GM20000 (cell line): ENCODE results near the gene CD101.

Experiments used
- DNase-seq: peaks from one replicate; pipeline ENCODE4 v3.0.0; 2012; ENCODE audit warnings: low spot score
- CTCF ChIP-seq: IDR thresholded peaks from 2 replicates; pipeline ENCODE4 v1.5.1; 2012; ENCODE audit warnings: mild to moderate bottlenecking, control low read depth; ENCODE audit errors: extremely low read depth, missing control alignments

Gene CD101

GRCh38 chr1:117003223-117003875, 1.8 kb downstream of the CD101 start:
- DNase-seq: no peak
- TF ChIP-seq CTCF: no peak

DNA sequence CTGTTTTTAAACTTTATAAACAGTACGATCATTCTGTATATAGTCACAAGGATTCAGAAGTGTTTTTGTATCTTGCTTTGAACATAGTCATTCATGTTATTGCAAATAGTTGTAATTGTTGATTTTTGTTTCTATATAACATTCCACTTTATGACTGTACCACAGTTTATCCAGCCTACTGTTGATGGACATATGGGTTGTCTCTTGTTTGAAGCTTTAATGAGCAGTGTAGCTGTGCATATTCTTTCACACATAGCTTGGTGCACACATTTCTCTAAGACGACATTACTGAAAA, 6.1 kb downstream of the CD101 start:
- DNase-seq: no peak
- TF ChIP-seq CTCF: no peak

DNA sequence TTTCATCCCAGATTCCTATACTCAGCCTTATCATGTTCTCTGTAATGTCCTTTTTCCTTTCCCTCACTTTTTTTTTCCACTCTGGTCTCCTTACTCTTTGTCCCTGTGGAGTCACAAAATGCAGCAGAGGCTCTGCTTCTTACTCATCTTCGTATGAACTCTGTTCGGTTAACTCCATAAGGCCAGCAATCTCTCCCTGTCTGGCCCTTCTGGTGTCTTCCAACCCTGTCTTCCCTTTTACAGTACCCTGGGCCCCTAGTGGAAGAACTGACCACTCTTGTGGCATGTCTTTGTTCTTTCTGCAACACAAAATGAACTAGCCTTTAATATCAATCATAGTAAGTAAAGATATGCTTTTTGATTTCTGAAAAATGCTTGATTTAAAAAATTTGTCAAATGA, 7.1 kb downstream of the CD101 start:
- no peak for TF ChIP-seq CTCF
- DNase-seq: no peak

DNA sequence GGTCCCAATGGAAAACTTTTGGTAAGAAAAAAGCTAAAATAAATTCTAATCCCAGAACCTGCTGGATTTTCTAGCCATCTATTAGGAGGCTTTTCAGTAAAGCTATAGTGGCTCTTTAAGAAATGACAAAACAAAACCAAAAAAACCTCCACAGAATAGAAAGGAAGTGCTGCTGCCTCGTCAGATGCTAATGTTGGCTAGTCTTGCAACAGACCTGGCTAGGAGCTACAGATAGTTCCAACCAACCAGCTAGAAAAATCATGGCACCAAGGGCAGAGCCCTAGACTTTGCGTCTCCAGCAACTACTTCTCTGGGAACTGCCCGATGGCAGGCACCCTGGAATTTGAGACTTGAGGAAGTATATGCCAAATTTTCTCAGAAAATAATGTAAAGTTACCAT, 7.6 kb downstream of the CD101 start:
- TF ChIP-seq CTCF: no peak
- no peak for DNase-seq

GRCh38 chr1:117010310-117010969, 8.9 kb downstream of the CD101 start:
- no peak for DNase-seq
- TF ChIP-seq CTCF: no peak

GRCh38 chr1:117011334-117011733, 9.8 kb downstream of the CD101 start:
- TF ChIP-seq CTCF: no peak
- DNase-seq: no peak

GRCh38 chr1:117013309-117013858, 11.8 kb downstream of the CD101 start:
- no peak for DNase-seq
- no peak for TF ChIP-seq CTCF
